ENCODE results near the gene TCF19.

Gene TCF19

DNA sequence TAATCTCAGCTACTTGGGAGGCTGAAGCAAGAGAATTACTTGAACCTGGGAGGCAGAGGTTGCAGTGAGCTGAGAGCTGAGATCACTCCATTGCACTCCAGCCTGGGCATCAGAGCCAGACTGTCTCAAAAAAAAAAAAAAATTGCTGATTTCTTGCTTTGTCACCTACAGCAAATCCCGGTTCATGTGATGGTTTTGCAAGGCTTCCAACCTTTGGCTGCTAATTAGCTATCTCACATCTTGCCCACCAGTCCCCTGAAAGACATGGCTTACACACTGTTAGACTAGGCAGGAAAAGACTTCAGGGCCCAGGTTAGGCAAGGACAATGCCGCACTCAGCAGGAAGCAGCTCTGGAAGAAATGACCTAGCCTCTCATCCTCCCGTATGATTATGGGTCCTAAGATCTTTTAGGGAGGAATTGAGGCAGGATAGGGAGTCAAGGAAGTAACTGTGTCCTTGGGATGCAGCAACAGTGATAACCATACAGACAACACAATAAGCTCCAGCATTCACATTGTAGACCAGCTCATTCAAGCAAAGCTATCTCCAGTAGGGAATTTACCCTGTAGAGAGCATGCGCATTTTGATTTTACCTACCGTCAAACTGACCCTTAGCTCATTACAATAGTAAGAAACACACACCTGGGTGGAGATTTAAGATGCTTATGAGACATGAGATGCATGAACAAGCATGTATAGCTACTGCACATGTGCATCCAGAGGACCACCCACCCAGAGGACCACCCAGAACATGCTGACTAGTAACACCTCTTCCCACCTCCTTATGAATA lies 52.5 kb downstream of the TCF19 start:
- DNase-seq, result no peak

Data from stimulated activated CD4-positive, alpha-beta T cell treated with anti-CD3 and anti-CD28 coated beads, Interleukin-4, amount 100 ng/mL, for 1 hour (primary cell).